GM12878 (cell line): ENCODE results near the gene LRRN2. TPM values are rescaled to one million over a fixed set of nuclear protein-coding genes. Genes with fewer than 3 reads are reported as not detected.

Experiments
- ATAC-seq: fragments of 200-7000 bp; cut with Tn5 transposase; 3 replicates; pipeline ENCODE4 v1.9.1; 2020; ENCODE audit warnings: mild to moderate bottlenecking, moderate library complexity
- BruUV-seq: library from RNA; stranded (reverse); fragments of 400-500 nt; replicated peaks from 2 replicates; lab custom pipeline; 2021; lab: Mats Ljungman, UMichigan
- CTCF ChIA-PET: fragments of 300-600 bp; sonication (Branson Sonifier 250); formaldehyde crosslinking; extraction: SDS; loops from one replicate; lab custom pipeline; 2021; ENCODE audit warnings: inconsistent platforms; lab: Yijun Ruan, JAX
- POLR2A ChIA-PET: fragments of 350-600 bp; formaldehyde crosslinking; extraction: SDS; loops from one replicate; lab custom pipeline; 2021; ENCODE audit warnings: inconsistent platforms; lab: Charles Lee
- RAD21 ChIA-PET: fragments of 300-600 bp; sonication (Branson Sonifier 250); formaldehyde crosslinking; loops from one replicate; lab custom pipeline; 2023; ENCODE audit warnings: antibody characterized with exemption; ENCODE audit not compliant: unreplicated experiment; lab: Charles Lee
- SMC1A ChIA-PET: fragments of 300-600 bp; sonication (Branson Sonifier 250); formaldehyde crosslinking; loops from one replicate; lab custom pipeline; 2023; ENCODE audit not compliant: unreplicated experiment, uncharacterized antibody; lab: Charles Lee
- DNase-seq: peaks from one replicate; pipeline ENCODE4 v3.0.0-alpha.2; 2011; ENCODE audit warnings: low read depth, low spot score
- FAIRE-seq: peaks from 3 replicates; lab custom pipeline; 2011; peaks lifted over from hg19 to GRCh38; lab: Jason Lieb, UNC
- H2AFZ ChIP-seq: 2 replicates; pipeline ENCODE4 v1.6.0; 2011; ENCODE audit warnings: low read depth, low read length, control low read depth; ENCODE audit not compliant: control insufficient read depth
- H3K27ac ChIP-seq: 2 replicates; pipeline ENCODE4 v1.5.1; 2011; ENCODE audit warnings: control low read depth; ENCODE audit not compliant: control insufficient read depth, insufficient read depth
- H3K27me3 ChIP-seq, 2 experiments: replicated peaks in 1 of 2; 2 replicates each; pipeline versions ENCODE4 v1.6.0 to v1.6.1; 2011; ENCODE audit warnings: low read length in 1 of 2; ENCODE audit not compliant: control insufficient read depth in 2 of 2, insufficient read depth in 2 of 2
- H3K36me3 ChIP-seq, 2 experiments: 2 replicates each; pipeline ENCODE4 v1.5.1; 2011; ENCODE audit warnings: low read length in 1 of 2; ENCODE audit not compliant: control insufficient read depth in 2 of 2, insufficient read depth in 2 of 2
- H3K4me1 ChIP-seq: 2 replicates; pipeline ENCODE4 v1.6.1; 2011; ENCODE audit warnings: mild to moderate bottlenecking, low read length, moderate library complexity, mixed read lengths; ENCODE audit not compliant: control insufficient read depth, insufficient read depth
- H3K4me2 ChIP-seq: 2 replicates; pipeline ENCODE4 v1.6.0; 2011; ENCODE audit warnings: control low read depth; ENCODE audit not compliant: control insufficient read depth, insufficient read depth
- H3K4me3 ChIP-seq: fragments of 200-600 bp; sonication (generic); 2 replicates; pipeline ENCODE4 v1.5.1; 2016
- H3K79me2 ChIP-seq: 2 replicates; pipeline ENCODE4 v1.6.0; 2011; ENCODE audit warnings: low read length; ENCODE audit not compliant: control insufficient read depth, insufficient read depth
- H3K9ac ChIP-seq: 2 replicates; pipeline ENCODE4 v1.8.0; 2011; ENCODE audit warnings: low read length, control low read depth, mixed read lengths; ENCODE audit not compliant: control insufficient read depth, insufficient read depth
- H3K9me3 ChIP-seq: replicated peaks from 3 replicates; pipeline ENCODE4 v1.5.1; 2011; ENCODE audit warnings: mild to moderate bottlenecking, low read length; ENCODE audit not compliant: control insufficient read depth, insufficient read depth
- H4K20me1 ChIP-seq: 2 replicates; pipeline ENCODE4 v1.6.0; 2011; ENCODE audit not compliant: control insufficient read depth, insufficient read depth
- CEBPB ChIP-seq, 2 experiments: fragments of 150-350 bp in 1 of 2; IDR thresholded peaks; 2 replicates each; pipeline ENCODE4 v1.6.1; 2012 to 2014; ENCODE audit warnings: low read depth in 2 of 2, low read length in 2 of 2, borderline replicate concordance in 1 of 2, inconsistent platforms in 1 of 2
- MEF2B ChIP-seq: fragments of 450-650 bp; IDR thresholded peaks from 2 replicates; pipeline ENCODE4 v1.6.1; 2018; ENCODE audit warnings: mild to moderate bottlenecking, moderate library complexity; ENCODE audit not compliant: partially characterized antibody, poor library complexity, severe bottlenecking
- MXI1 ChIP-seq: fragments of 150-350 bp; IDR thresholded peaks from 2 replicates; pipeline ENCODE4 v1.6.1; 2011; ENCODE audit warnings: low read depth, mild to moderate bottlenecking, inconsistent platforms, low read length, improper control_type of control experiment
- RELA ChIP-seq: fragments of 450-650 bp; IDR thresholded peaks from 2 replicates; pipeline ENCODE4 v1.8.0; 2014; ENCODE audit warnings: borderline replicate concordance; ENCODE audit not compliant: partially characterized antibody
- SMC3 ChIP-seq: IDR thresholded peaks from 2 replicates; pipeline ENCODE4 v1.6.1; 2011; ENCODE audit warnings: low read length, improper control_type of control experiment, borderline replicate concordance
- SPI1 ChIP-seq: IDR thresholded peaks from 2 replicates; pipeline ENCODE4 v1.6.1; 2011; ENCODE audit warnings: low read depth, mild to moderate bottlenecking, low read length, moderate library complexity, borderline replicate concordance; ENCODE audit not compliant: insufficient read depth
- STAT1 ChIP-seq: fragments of 450-650 bp; conservative IDR thresholded peaks from 2 replicates; pipeline ENCODE4 v1.6.1; 2014; ENCODE audit warnings: antibody characterized with exemption, mild to moderate bottlenecking
- ZNF217 ChIP-seq: fragments of 450-650 bp; IDR thresholded peaks from 2 replicates; pipeline ENCODE4 v1.6.1; 2017; ENCODE audit warnings: antibody characterized with exemption, mild to moderate bottlenecking
- ZSCAN29 ChIP-seq: fragments of 450-650 bp; IDR thresholded peaks from 2 replicates; pipeline ENCODE4 v1.6.1; 2017; ENCODE audit warnings: mild to moderate bottlenecking, moderate library complexity
- WGBS: methylation state at CpG from one replicate; pipeline ENCODE4 v1.1.6; 2016; ENCODE audit warnings: low lambda C conversion rate; ENCODE audit not compliant: insufficient replicate concordance, insufficient coverage; ENCODE audit errors: missing lambda C conversion rate; 5-methylcytosine and 5-hydroxymethylcytosine counted together
- in situ Hi-C: fragments of 300-500 bp; cut with MboI; formaldehyde crosslinking; loops from 9 replicates; pipeline ENCODE4 v1.14.3; 2018; ENCODE audit warnings: mixed read lengths
- intact Hi-C: fragments of 100-400 bp; cut with micrococcal nuclease; formaldehyde crosslinking; loops from one replicate; pipeline ENCODE4 v1.14.2; 2022; ENCODE audit not compliant: unreplicated experiment
- polyA plus RNA-seq, 11 experiments: library from polyadenylated mRNA; depleted of rRNA in 4 of 11; unstranded in 6 of 11; stranded (reverse) in 5 of 11; fragments of >200 nt; fragmentation: Nextera tagmentation in 4 of 11; fragmentation: Illumina TruSeq in 1 of 11; extraction: Ambion mirVana in 4 of 11; extraction: Trizol in 1 of 11; gene quantifications; 1 replicate in 1 of 11; 2 replicates in 10 of 11; pipeline versions ENCODE4 v1.2.1 to v1.2.3, GENCODE V29; 2011 to 2016; ENCODE audit warnings: inconsistent platforms in 2 of 11, missing spikeins in 2 of 11, low read depth in 1 of 11
- total RNA-seq, 4 experiments: library from RNA; depleted of rRNA in 3 of 4; stranded (reverse); fragments of >200 nt in 3 of 4; fragmentation: Illumina TruSeq in 1 of 4; extraction: Trizol in 1 of 4; gene quantifications; 2 replicates each; pipeline versions ENCODE4 v1.2.1 to v1.2.3, GENCODE V29; 2013 to 2021
- TF ChIP-seq, protein P1 (sequence below): IDR thresholded peaks from 2 replicates; pipeline ENCODE4 v1.6.1; 2011; ENCODE audit warnings: low read depth, mild to moderate bottlenecking, low read length, moderate library complexity, borderline replicate concordance; ENCODE audit errors: extremely low read depth
- TF ChIP-seq, protein P2 (sequence below): fragments of 450-650 bp; conservative IDR thresholded peaks from 2 replicates; pipeline ENCODE4 v1.6.1; 2017; ENCODE audit warnings: mild to moderate bottlenecking, moderate library complexity

Gene LRRN2
- total and polyA plus RNA-seq, 10 of the 15 experiments (the other 5 are each of a cell fraction or from before 2014, with no cell fraction given): not detected

DNA sequence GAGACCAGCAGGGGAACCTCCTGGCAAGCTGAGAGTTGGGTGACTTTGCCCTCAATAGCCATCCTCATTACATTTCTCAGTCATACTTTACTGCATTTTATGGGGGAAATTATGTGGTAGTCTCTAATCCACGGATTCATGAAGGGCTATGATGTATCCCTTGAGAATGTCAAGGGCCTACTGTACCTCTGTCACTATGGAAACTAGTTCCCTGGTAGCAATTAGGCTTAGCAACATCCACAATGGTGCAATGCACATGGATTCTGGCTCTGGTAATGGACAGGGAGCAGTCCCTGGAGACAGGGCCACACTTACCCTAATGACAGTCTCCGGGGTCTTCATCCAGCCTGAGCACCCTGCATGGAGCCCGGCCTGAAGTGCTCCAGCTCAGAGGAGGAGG is 26.5 kb downstream of the LRRN2 start:
- Histone ChIP-seq H2AFZ (no peak overlapping the region), H3K27ac (no peak overlapping the region), H3K4me3 (no peak overlapping the region)
- SMC1A ChIA-PET: no interaction called here
- TF ChIP-seq MEF2B (no peak), STAT1 (no peak), SPI1 (no peak), RELA (no peak)
- TF ChIP-seq, protein P1, sequence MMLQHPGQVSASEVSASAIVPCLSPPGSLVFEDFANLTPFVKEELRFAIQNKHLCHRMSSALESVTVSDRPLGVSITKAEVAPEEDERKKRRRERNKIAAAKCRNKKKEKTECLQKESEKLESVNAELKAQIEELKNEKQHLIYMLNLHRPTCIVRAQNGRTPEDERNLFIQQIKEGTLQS: no peak
- TF ChIP-seq, all 136 proteins: peak for 0
- ChIA-PET RAD21 (no interaction called here), CTCF (no interaction called here), POLR2A (no interaction called here)
- no peak overlapping the region for H3K9ac ChIP-seq
- H3K79me2 ChIP-seq: no peaks in the 10 kb centered on the region
- H3K36me3 ChIP-seq: no peaks in the 10 kb centered on the region
- in situ Hi-C loops: no loop called here
- no peaks in the 10 kb centered on the region; the same call in 1 of the 2 replicates for H4K20me1 ChIP-seq
- 0% methylated on average over 3 of the region's 3 CpGs for WGBS
- peaks cover 0 to 5% of the 10 kb centered on the region in 2 experiments; a peak in 1 of 4 replicates for H3K27me3 ChIP-seq
- no peak for ATAC-seq
- intact Hi-C loops: no loop called here
- BruUV-seq: no TSS peak
- H3K4me2 ChIP-seq: no peak overlapping the region
- no peaks in the 10 kb centered on the region for H3K4me1 ChIP-seq
- no peaks in the 10 kb centered on the region for H3K9me3 ChIP-seq
- DNase-seq: no peak
- FAIRE-seq: no peak

DNA sequence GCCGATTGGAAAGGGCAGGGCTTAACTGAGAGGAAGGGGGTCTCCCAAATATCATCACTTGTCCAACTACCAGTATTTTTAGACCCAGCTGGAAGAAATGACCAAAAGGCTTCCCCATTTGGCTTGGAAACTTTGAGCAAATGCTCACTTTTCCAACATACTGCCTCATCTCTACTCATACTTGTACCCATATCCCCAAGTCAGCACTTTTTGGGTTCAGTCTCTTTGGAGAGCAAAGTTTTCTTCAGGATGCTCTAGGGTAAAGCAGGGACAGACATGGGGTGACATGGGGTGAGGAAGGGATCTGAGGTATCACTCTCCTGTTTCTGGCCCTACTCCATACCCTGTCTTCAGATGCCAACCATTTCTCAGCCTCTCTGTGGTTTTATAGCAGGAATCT is 27.2 kb downstream of the LRRN2 start:
- in situ Hi-C loops: no loop called here

More for the DNA sequence above, 27.2 kb downstream of the LRRN2 start:
- TF ChIP-seq ZSCAN29 (no peak), SMC3 (no peak), CEBPB (IDR thresholded peaks at IDR 0.05; ENCODE audit: borderline replicate concordance in 1 of 2, low read depth in 2 of 2, low read length in 2 of 2) (no peak), MXI1 (no peak), ZNF217 (no peak)
- TF ChIP-seq, protein P2, sequence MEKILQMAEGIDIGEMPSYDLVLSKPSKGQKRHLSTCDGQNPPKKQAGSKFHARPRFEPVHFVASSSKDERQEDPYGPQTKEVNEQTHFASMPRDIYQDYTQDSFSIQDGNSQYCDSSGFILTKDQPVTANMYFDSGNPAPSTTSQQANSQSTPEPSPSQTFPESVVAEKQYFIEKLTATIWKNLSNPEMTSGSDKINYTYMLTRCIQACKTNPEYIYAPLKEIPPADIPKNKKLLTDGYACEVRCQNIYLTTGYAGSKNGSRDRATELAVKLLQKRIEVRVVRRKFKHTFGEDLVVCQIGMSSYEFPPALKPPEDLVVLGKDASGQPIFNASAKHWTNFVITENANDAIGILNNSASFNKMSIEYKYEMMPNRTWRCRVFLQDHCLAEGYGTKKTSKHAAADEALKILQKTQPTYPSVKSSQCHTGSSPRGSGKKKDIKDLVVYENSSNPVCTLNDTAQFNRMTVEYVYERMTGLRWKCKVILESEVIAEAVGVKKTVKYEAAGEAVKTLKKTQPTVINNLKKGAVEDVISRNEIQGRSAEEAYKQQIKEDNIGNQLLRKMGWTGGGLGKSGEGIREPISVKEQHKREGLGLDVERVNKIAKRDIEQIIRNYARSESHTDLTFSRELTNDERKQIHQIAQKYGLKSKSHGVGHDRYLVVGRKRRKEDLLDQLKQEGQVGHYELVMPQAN: no peak
- TF ChIP-seq, all 136 proteins: peak for 0
- H3K79me2 ChIP-seq: no peaks in the 10 kb centered on the region
- BruUV-seq: no TSS peak
- H3K27me3 ChIP-seq: peaks cover 0 to 5% of the 10 kb centered on the region in 2 experiments; a peak in 1 of 4 replicates
- no peak overlapping the region for H3K9ac ChIP-seq
- intact Hi-C loops: no loop called here
- RAD21 ChIA-PET: no interaction called here
- H2AFZ ChIP-seq: no peak overlapping the region
- H3K36me3 ChIP-seq: no peaks in the 10 kb centered on the region
- H3K4me1 ChIP-seq: no peaks in the 10 kb centered on the region
- ATAC-seq: no peak
- no peak for DNase-seq
- H4K20me1 ChIP-seq: no peaks in the 10 kb centered on the region; the same call in 1 of the 2 replicates
- CTCF ChIA-PET: no interaction called here
- no peak overlapping the region for H3K4me2 ChIP-seq
- SMC1A ChIA-PET: no interaction called here
- H3K4me3 ChIP-seq: no peak overlapping the region
- no peaks in the 10 kb centered on the region for H3K9me3 ChIP-seq
- POLR2A ChIA-PET: no interaction called here
- no peak for FAIRE-seq
- WGBS: 100% methylated on average over 1 of the region's 1 CpG
- H3K27ac ChIP-seq: no peak overlapping the region
